IMR-90 (cell line): Measurements from ENCODE around the gene SYNJ2BP. TPM values are rescaled to one million over a fixed set of nuclear protein-coding genes. Genes with fewer than 3 reads are reported as not detected.

Experiments
- ATAC-seq: fragments of 200-7000 bp; cut with Tn5 transposase; 2 replicates; pipeline ENCODE4 v1.9.1; 2020; ENCODE audit warnings: low read depth, mild to moderate bottlenecking, moderate library complexity
- BruUV-seq: library from RNA; stranded (reverse); fragments of 400-500 nt; replicated peaks from 2 replicates; lab custom pipeline; 2021; lab: Mats Ljungman, UMichigan
- CTCF ChIA-PET: fragments of 300-600 bp; formaldehyde crosslinking; extraction: SDS; loops from one replicate; lab custom pipeline; 2021; ENCODE audit warnings: antibody characterized with exemption; lab: Yijun Ruan, JAX
- POLR2A ChIA-PET: fragments of 300-600 bp; sonication (Branson Sonifier 250); formaldehyde crosslinking; loops from one replicate; lab custom pipeline; 2022; ENCODE audit warnings: antibody characterized with exemption; ENCODE audit not compliant: unreplicated experiment; lab: Charles Lee
- DNase-seq: peaks from one replicate; pipeline ENCODE4 v3.0.0; 2013
- H2AFZ ChIP-seq: replicated peaks from 2 replicates; pipeline ENCODE3; 2013; ENCODE audit warnings: low read length, mild to moderate bottlenecking; ENCODE audit not compliant: poor library complexity
- H2AK5ac ChIP-seq: 2 replicates; pipeline ENCODE4 v1.6.1; 2013; ENCODE audit warnings: low read depth, low read length, inconsistent platforms
- H2AK9ac ChIP-seq: replicated peaks from 2 replicates; pipeline ENCODE3; 2013; ENCODE audit warnings: mild to moderate bottlenecking, low read depth, low read length, moderate library complexity; ENCODE audit not compliant: poor library complexity
- H2BK120ac ChIP-seq: 2 replicates; pipeline ENCODE4 v1.6.1; 2013; ENCODE audit warnings: low read depth, low read length, inconsistent platforms
- H2BK15ac ChIP-seq: 3 replicates; pipeline ENCODE4 v1.6.1; 2013; ENCODE audit warnings: low read depth, low read length, inconsistent platforms
- H2BK20ac ChIP-seq: 2 replicates; pipeline ENCODE4 v1.6.1; 2013; ENCODE audit warnings: low read depth, mild to moderate bottlenecking, inconsistent platforms, low read length, moderate library complexity
- H2BK5ac ChIP-seq: 2 replicates; pipeline ENCODE4 v1.6.1; 2013; ENCODE audit warnings: mild to moderate bottlenecking, low read depth, low read length, inconsistent platforms; ENCODE audit not compliant: poor library complexity, severe bottlenecking
- H3K14ac ChIP-seq: replicated peaks from 2 replicates; pipeline ENCODE4 v1.6.1; 2013; ENCODE audit warnings: low read depth, low read length, inconsistent platforms
- H3K18ac ChIP-seq: 2 replicates; pipeline ENCODE4 v1.6.1; 2013; ENCODE audit warnings: low read depth, low read length, control low read depth
- H3K23ac ChIP-seq: 2 replicates; pipeline ENCODE4 v1.6.1; 2013; ENCODE audit warnings: low read depth, low read length, inconsistent platforms
- H3K27ac ChIP-seq: 2 replicates; pipeline ENCODE4 v1.5.1; 2013; ENCODE audit warnings: mild to moderate bottlenecking, control low read depth, low read length; ENCODE audit not compliant: insufficient read depth
- H3K27me3 ChIP-seq: 2 replicates; pipeline ENCODE4 v1.6.1; 2013; ENCODE audit warnings: low read length; ENCODE audit not compliant: control insufficient read depth, insufficient read depth
- H3K36me3 ChIP-seq: 2 replicates; pipeline ENCODE4 v1.6.1; 2013; ENCODE audit warnings: low read length, mixed read lengths; ENCODE audit not compliant: control insufficient read depth, insufficient read depth
- H3K4ac ChIP-seq: 2 replicates; pipeline ENCODE4 v1.6.1; 2013; ENCODE audit warnings: low read depth, low read length, inconsistent platforms
- H3K4me1 ChIP-seq: 2 replicates; pipeline ENCODE4 v1.6.1; 2013; ENCODE audit warnings: low read length, mixed read lengths; ENCODE audit not compliant: control insufficient read depth, insufficient read depth
- H3K4me2 ChIP-seq: 2 replicates; pipeline ENCODE4 v1.6.1; 2013; ENCODE audit warnings: low read depth, mild to moderate bottlenecking, control low read depth, low read length, moderate library complexity
- H3K4me3 ChIP-seq: 2 replicates; pipeline ENCODE4 v1.5.1; 2013; ENCODE audit warnings: low read depth, mild to moderate bottlenecking, control low read depth, low read length, moderate library complexity; ENCODE audit not compliant: insufficient read depth
- H3K56ac ChIP-seq: 2 replicates; pipeline ENCODE4 v1.6.1; 2013; ENCODE audit warnings: low read length, inconsistent platforms; ENCODE audit not compliant: insufficient read depth; ENCODE audit errors: extremely low read depth
- H3K79me1 ChIP-seq, 2 experiments: 2 replicates each; pipeline ENCODE4 v1.6.1; 2013; ENCODE audit warnings: low read length in 2 of 2, inconsistent platforms in 1 of 2, low read depth in 1 of 2
- H3K9ac ChIP-seq: 2 replicates; pipeline ENCODE4 v1.6.1; 2013; ENCODE audit warnings: low read depth, low read length, control low read depth
- H3K9me1 ChIP-seq: 2 replicates; pipeline ENCODE4 v1.6.1; 2013; ENCODE audit warnings: low read length, inconsistent platforms; ENCODE audit not compliant: insufficient read depth
- H3K9me3 ChIP-seq: 2 replicates; pipeline ENCODE4 v1.6.1; 2013; ENCODE audit warnings: low read length; ENCODE audit not compliant: control insufficient read depth, insufficient read depth
- H4K20me1 ChIP-seq: 2 replicates; pipeline ENCODE4 v1.6.1; 2013; ENCODE audit warnings: low read length, inconsistent platforms; ENCODE audit not compliant: insufficient read depth
- H4K5ac ChIP-seq: 2 replicates; pipeline ENCODE4 v1.6.1; 2013; ENCODE audit warnings: mild to moderate bottlenecking, low read depth, low read length, control low read depth
- H4K8ac ChIP-seq, 2 experiments: 2 replicates each; pipeline ENCODE4 v1.6.1; 2013; ENCODE audit warnings: low read depth in 2 of 2, low read length in 2 of 2, control low read depth in 1 of 2, inconsistent platforms in 1 of 2
- H4K91ac ChIP-seq: 2 replicates; pipeline ENCODE4 v1.6.1; 2013; ENCODE audit warnings: low read depth, low read length, inconsistent platforms; ENCODE audit not compliant: insufficient read depth
- BHLHE40 ChIP-seq: fragments of 150-350 bp; IDR thresholded peaks from 2 replicates; pipeline ENCODE4 v1.6.1; 2016; ENCODE audit warnings: mild to moderate bottlenecking, low read depth, low read length
- CEBPB ChIP-seq: IDR thresholded peaks from 2 replicates; pipeline ENCODE4 v1.6.1; 2012; ENCODE audit warnings: low read depth, low read length, improper control_type of control experiment
- CHD1 ChIP-seq: IDR thresholded peaks from 2 replicates; pipeline ENCODE4 v1.6.1; 2012; ENCODE audit warnings: low read depth, low read length, improper control_type of control experiment
- CTCF ChIP-seq: conservative IDR thresholded peaks from 2 replicates; pipeline ENCODE4 v1.5.1; 2012; ENCODE audit warnings: mild to moderate bottlenecking, low read depth, low read length, improper control_type of control experiment
- MAZ ChIP-seq: IDR thresholded peaks from 2 replicates; pipeline ENCODE4 v1.6.1; 2012; ENCODE audit warnings: low read depth, mild to moderate bottlenecking, low read length, improper control_type of control experiment, moderate library complexity, borderline replicate concordance
- MXI1 ChIP-seq: IDR thresholded peaks from 2 replicates; pipeline ENCODE4 v1.6.1; 2012; ENCODE audit warnings: low read depth, mild to moderate bottlenecking, low read length, moderate library complexity, borderline replicate concordance
- POLR2A ChIP-seq: IDR thresholded peaks from 2 replicates; pipeline ENCODE4 v1.6.1; 2012; ENCODE audit warnings: mild to moderate bottlenecking, low read depth, low read length
- RAD21 ChIP-seq: IDR thresholded peaks from 2 replicates; pipeline ENCODE4 v1.6.1; 2012; ENCODE audit warnings: low read length, improper control_type of control experiment
- SMC3 ChIP-seq: fragments of 150-350 bp; IDR thresholded peaks from 2 replicates; pipeline ENCODE4 v1.6.1; 2016; ENCODE audit warnings: low read depth, mild to moderate bottlenecking, antibody characterized with exemption, low read length, moderate library complexity
- dilution Hi-C: fragments of 300-500 bp; cut with HindIII; formaldehyde crosslinking; loops from one replicate; pipeline ENCODE4 v1.14.3; 2018; ENCODE audit warnings: low sequenced_read_pairs; ENCODE audit not compliant: unreplicated experiment
- in situ Hi-C: fragments of 300-500 bp; cut with MboI; formaldehyde crosslinking; loops from 3 replicates; pipeline ENCODE4 v1.14.3; 2019; ENCODE audit warnings: low sequenced_read_pairs, inconsistent platforms, mixed read lengths
- intact Hi-C: fragments of 100-400 bp; cut with micrococcal nuclease; formaldehyde crosslinking; loops from 2 replicates; pipeline ENCODE4 v1.10.0; 2022
- polyA plus RNA-seq, 3 experiments: library from polyadenylated mRNA; depleted of rRNA; stranded (reverse); fragments of >200 nt; gene quantifications; 2 replicates each; pipeline ENCODE4 v1.2.3, GENCODE V29; 2012; ENCODE audit warnings: low replicate concordance in 1 of 3
- total RNA-seq: library from RNA; depleted of rRNA; stranded (reverse); fragments of >200 nt; gene quantifications from 2 replicates; pipeline ENCODE4 v1.2.3, GENCODE V29; 2012

Gene SYNJ2BP
- total and polyA plus RNA-seq, 2 of the 4 experiments (the other 2 are of a cell fraction): 10.0 to 25.5 TPM

- Histone ChIP-seq H3K36me3 (no peaks in the 10 kb centered on the region; the same call in 1 of the 2 replicates), H3K9ac (no peak overlapping the region), H3K9me1 (no peaks in the 10 kb centered on the region), H3K4me2 (no peak overlapping the region), H2BK120ac (no peak overlapping the region), H4K20me1 (no peaks in the 10 kb centered on the region), H4K5ac (no peak overlapping the region), H3K4me3 (no peak overlapping the region), H3K18ac (no peak overlapping the region), H2BK5ac (no peak overlapping the region), H2AK5ac (no peak overlapping the region), H3K14ac (no peak overlapping the region), H4K91ac (no peak overlapping the region), H3K56ac (no peak overlapping the region), H2BK15ac (no peak overlapping the region), H3K23ac (no peak overlapping the region), H2AFZ (no peak overlapping the region), H3K27me3 (no peaks in the 10 kb centered on the region), H4K8ac (no peak overlapping the region), H3K9me3 (no peaks in the 10 kb centered on the region), H2AK9ac (no peak overlapping the region), H3K4me1 (no peaks in the 10 kb centered on the region), H2BK20ac (no peak overlapping the region), H3K27ac (no peak overlapping the region), H3K79me1 (no peaks in the 10 kb centered on the region), H3K4ac (no peak overlapping the region)
- DNase-seq (no peak), ATAC-seq (no peak)
- ChIA-PET POLR2A (no interaction called here), CTCF (no interaction called here)
- dilution Hi-C loops (no loop called here), in situ Hi-C loops (no loop called here), intact Hi-C loops (no loop called here)
- BruUV-seq: no TSS peak
- no peak for TF ChIP-seq CHD1
- no peak for TF ChIP-seq CEBPB
- no peak for TF ChIP-seq SMC3
- no peak for TF ChIP-seq MXI1
- TF ChIP-seq CTCF: no peak
- no peak for TF ChIP-seq MAZ
- TF ChIP-seq BHLHE40: no peak
- TF ChIP-seq POLR2A: no peak
- TF ChIP-seq RAD21: no peak
These were observed 36.1 kb downstream of the SYNJ2BP start for GRCh38 chr14:70380824-70381223.
